GM23338 (cell line): ENCODE measurements around the gene NEURL1B.

Experiments
- CREB1 ChIP-seq: fragments of 250-450 bp; sonication (Bioruptor Pico); IDR thresholded peaks from 2 replicates; pipeline ENCODE4 v1.5.0; 2020; ENCODE audit warnings: low read depth, mild to moderate bottlenecking, moderate library complexity
- EZH2 ChIP-seq: fragments of 200-600 bp; sonication (generic); IDR thresholded peaks from one replicate; pipeline ENCODE4 v1.8.0; 2017; ENCODE audit warnings: antibody characterized with exemption, mild to moderate bottlenecking, low read depth; ENCODE audit not compliant: unreplicated experiment
- EZH2phosphoT487 ChIP-seq: fragments of 200-600 bp; sonication (generic); IDR thresholded peaks from one replicate; pipeline ENCODE4 v1.8.1; 2018; ENCODE audit warnings: antibody characterized with exemption; ENCODE audit not compliant: unreplicated experiment
- JUNB ChIP-seq: IDR thresholded peaks from one replicate; pipeline ENCODE4 v1.6.1; 2016; ENCODE audit warnings: antibody characterized with exemption; ENCODE audit not compliant: unreplicated experiment
- NANOG ChIP-seq: IDR thresholded peaks from 2 replicates; pipeline ENCODE4 v1.6.1; 2016; ENCODE audit warnings: antibody characterized with exemption, borderline replicate concordance
- POLR2AphosphoS5 ChIP-seq: IDR thresholded peaks from 2 replicates; pipeline ENCODE4 v1.6.1; 2016; ENCODE audit warnings: antibody characterized with exemption, low read depth
- STAT1 ChIP-seq: IDR thresholded peaks from one replicate; pipeline ENCODE4 v1.6.1; 2016; ENCODE audit warnings: antibody characterized with exemption; ENCODE audit not compliant: unreplicated experiment
- ZNF114 ChIP-seq: fragments of 250-450 bp; sonication (Bioruptor Pico); IDR thresholded peaks from 2 replicates; pipeline ENCODE4 v1.5.0; 2020; ENCODE audit warnings: mild to moderate bottlenecking, moderate library complexity
- ZNF331 ChIP-seq: fragments of 250-450 bp; sonication (Bioruptor Pico); IDR thresholded peaks from 2 replicates; pipeline ENCODE4 v1.5.0; 2020; ENCODE audit warnings: low read depth, mild to moderate bottlenecking, moderate library complexity
- TF ChIP-seq, protein P1 (sequence below), 2 experiments: fragments of 200-600 bp in 1 of 2; sonication (generic) in 1 of 2; conservative IDR thresholded peaks; 2 replicates each; pipeline versions ENCODE4 v1.5.1 to v1.6.1; 2016 to 2017; ENCODE audit warnings: antibody characterized with exemption in 2 of 2, low read depth in 2 of 2, mild to moderate bottlenecking in 2 of 2, moderate library complexity in 1 of 2
- TF ChIP-seq, protein P2 (sequence below): IDR thresholded peaks from one replicate; pipeline ENCODE4 v1.6.1; 2018; ENCODE audit warnings: antibody characterized with exemption; ENCODE audit not compliant: unreplicated experiment
- TF ChIP-seq, protein P3 (sequence below): IDR thresholded peaks from 2 replicates; pipeline ENCODE4 v1.6.1; 2016; ENCODE audit warnings: antibody characterized with exemption
- TF ChIP-seq, protein P4 (sequence below): fragments of 250-450 bp; sonication (Bioruptor Pico); IDR thresholded peaks from 2 replicates; pipeline ENCODE4 v1.5.0; 2020; ENCODE audit warnings: mild to moderate bottlenecking, moderate library complexity

DNA sequence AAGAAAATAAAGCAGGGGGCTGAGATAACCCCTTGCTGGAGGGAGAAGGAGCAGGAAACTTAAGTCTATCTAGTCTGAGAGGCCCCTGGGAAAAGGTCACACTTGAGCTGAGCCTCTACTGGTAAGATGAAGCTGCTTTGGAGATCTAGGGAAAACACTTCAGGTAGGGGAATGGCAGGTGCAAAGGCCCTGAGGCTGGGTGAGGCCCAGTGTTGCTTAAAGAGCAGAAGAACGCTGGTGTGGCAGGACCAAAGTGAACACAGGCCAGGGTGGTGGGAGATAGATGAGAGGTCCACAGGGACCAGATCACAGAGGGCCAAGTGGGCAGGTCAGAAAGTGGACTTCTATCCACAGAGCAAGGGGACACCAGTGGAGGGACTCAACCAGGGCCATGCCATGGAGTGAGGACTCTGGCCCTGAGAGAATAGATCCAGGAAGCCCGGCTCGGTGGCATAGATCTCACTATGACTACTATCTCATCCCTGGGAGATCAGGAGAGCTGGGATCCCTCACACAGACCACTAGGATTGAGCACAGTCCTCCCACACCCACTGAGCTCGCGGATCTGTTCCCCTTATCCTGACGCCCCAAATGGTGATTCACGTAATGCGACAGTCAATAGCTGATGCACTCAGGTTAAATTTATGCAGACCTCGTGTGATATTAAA lies 17.6 kb upstream of the NEURL1B start:
- TF ChIP-seq, protein P1, sequence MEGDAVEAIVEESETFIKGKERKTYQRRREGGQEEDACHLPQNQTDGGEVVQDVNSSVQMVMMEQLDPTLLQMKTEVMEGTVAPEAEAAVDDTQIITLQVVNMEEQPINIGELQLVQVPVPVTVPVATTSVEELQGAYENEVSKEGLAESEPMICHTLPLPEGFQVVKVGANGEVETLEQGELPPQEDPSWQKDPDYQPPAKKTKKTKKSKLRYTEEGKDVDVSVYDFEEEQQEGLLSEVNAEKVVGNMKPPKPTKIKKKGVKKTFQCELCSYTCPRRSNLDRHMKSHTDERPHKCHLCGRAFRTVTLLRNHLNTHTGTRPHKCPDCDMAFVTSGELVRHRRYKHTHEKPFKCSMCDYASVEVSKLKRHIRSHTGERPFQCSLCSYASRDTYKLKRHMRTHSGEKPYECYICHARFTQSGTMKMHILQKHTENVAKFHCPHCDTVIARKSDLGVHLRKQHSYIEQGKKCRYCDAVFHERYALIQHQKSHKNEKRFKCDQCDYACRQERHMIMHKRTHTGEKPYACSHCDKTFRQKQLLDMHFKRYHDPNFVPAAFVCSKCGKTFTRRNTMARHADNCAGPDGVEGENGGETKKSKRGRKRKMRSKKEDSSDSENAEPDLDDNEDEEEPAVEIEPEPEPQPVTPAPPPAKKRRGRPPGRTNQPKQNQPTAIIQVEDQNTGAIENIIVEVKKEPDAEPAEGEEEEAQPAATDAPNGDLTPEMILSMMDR (conservative IDR thresholded peaks at IDR 0.05; ENCODE audit: low read depth in 2 of 2) = no peak
- TF ChIP-seq EZH2 (no peak), EZH2phosphoT487 (no peak), POLR2AphosphoS5 (no peak), CREB1 (CRISPR knock-in tag) (no peak), JUNB (no peak), NANOG (no peak), STAT1 (no peak), ZNF114 (CRISPR knock-in tag) (no peak), ZNF331 (CRISPR knock-in tag) (no peak)
- TF ChIP-seq, protein P2, sequence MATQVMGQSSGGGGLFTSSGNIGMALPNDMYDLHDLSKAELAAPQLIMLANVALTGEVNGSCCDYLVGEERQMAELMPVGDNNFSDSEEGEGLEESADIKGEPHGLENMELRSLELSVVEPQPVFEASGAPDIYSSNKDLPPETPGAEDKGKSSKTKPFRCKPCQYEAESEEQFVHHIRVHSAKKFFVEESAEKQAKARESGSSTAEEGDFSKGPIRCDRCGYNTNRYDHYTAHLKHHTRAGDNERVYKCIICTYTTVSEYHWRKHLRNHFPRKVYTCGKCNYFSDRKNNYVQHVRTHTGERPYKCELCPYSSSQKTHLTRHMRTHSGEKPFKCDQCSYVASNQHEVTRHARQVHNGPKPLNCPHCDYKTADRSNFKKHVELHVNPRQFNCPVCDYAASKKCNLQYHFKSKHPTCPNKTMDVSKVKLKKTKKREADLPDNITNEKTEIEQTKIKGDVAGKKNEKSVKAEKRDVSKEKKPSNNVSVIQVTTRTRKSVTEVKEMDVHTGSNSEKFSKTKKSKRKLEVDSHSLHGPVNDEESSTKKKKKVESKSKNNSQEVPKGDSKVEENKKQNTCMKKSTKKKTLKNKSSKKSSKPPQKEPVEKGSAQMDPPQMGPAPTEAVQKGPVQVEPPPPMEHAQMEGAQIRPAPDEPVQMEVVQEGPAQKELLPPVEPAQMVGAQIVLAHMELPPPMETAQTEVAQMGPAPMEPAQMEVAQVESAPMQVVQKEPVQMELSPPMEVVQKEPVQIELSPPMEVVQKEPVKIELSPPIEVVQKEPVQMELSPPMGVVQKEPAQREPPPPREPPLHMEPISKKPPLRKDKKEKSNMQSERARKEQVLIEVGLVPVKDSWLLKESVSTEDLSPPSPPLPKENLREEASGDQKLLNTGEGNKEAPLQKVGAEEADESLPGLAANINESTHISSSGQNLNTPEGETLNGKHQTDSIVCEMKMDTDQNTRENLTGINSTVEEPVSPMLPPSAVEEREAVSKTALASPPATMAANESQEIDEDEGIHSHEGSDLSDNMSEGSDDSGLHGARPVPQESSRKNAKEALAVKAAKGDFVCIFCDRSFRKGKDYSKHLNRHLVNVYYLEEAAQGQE = no peak
- TF ChIP-seq, protein P3, sequence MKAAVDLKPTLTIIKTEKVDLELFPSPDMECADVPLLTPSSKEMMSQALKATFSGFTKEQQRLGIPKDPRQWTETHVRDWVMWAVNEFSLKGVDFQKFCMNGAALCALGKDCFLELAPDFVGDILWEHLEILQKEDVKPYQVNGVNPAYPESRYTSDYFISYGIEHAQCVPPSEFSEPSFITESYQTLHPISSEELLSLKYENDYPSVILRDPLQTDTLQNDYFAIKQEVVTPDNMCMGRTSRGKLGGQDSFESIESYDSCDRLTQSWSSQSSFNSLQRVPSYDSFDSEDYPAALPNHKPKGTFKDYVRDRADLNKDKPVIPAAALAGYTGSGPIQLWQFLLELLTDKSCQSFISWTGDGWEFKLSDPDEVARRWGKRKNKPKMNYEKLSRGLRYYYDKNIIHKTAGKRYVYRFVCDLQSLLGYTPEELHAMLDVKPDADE = no peak
- TF ChIP-seq, protein P4, sequence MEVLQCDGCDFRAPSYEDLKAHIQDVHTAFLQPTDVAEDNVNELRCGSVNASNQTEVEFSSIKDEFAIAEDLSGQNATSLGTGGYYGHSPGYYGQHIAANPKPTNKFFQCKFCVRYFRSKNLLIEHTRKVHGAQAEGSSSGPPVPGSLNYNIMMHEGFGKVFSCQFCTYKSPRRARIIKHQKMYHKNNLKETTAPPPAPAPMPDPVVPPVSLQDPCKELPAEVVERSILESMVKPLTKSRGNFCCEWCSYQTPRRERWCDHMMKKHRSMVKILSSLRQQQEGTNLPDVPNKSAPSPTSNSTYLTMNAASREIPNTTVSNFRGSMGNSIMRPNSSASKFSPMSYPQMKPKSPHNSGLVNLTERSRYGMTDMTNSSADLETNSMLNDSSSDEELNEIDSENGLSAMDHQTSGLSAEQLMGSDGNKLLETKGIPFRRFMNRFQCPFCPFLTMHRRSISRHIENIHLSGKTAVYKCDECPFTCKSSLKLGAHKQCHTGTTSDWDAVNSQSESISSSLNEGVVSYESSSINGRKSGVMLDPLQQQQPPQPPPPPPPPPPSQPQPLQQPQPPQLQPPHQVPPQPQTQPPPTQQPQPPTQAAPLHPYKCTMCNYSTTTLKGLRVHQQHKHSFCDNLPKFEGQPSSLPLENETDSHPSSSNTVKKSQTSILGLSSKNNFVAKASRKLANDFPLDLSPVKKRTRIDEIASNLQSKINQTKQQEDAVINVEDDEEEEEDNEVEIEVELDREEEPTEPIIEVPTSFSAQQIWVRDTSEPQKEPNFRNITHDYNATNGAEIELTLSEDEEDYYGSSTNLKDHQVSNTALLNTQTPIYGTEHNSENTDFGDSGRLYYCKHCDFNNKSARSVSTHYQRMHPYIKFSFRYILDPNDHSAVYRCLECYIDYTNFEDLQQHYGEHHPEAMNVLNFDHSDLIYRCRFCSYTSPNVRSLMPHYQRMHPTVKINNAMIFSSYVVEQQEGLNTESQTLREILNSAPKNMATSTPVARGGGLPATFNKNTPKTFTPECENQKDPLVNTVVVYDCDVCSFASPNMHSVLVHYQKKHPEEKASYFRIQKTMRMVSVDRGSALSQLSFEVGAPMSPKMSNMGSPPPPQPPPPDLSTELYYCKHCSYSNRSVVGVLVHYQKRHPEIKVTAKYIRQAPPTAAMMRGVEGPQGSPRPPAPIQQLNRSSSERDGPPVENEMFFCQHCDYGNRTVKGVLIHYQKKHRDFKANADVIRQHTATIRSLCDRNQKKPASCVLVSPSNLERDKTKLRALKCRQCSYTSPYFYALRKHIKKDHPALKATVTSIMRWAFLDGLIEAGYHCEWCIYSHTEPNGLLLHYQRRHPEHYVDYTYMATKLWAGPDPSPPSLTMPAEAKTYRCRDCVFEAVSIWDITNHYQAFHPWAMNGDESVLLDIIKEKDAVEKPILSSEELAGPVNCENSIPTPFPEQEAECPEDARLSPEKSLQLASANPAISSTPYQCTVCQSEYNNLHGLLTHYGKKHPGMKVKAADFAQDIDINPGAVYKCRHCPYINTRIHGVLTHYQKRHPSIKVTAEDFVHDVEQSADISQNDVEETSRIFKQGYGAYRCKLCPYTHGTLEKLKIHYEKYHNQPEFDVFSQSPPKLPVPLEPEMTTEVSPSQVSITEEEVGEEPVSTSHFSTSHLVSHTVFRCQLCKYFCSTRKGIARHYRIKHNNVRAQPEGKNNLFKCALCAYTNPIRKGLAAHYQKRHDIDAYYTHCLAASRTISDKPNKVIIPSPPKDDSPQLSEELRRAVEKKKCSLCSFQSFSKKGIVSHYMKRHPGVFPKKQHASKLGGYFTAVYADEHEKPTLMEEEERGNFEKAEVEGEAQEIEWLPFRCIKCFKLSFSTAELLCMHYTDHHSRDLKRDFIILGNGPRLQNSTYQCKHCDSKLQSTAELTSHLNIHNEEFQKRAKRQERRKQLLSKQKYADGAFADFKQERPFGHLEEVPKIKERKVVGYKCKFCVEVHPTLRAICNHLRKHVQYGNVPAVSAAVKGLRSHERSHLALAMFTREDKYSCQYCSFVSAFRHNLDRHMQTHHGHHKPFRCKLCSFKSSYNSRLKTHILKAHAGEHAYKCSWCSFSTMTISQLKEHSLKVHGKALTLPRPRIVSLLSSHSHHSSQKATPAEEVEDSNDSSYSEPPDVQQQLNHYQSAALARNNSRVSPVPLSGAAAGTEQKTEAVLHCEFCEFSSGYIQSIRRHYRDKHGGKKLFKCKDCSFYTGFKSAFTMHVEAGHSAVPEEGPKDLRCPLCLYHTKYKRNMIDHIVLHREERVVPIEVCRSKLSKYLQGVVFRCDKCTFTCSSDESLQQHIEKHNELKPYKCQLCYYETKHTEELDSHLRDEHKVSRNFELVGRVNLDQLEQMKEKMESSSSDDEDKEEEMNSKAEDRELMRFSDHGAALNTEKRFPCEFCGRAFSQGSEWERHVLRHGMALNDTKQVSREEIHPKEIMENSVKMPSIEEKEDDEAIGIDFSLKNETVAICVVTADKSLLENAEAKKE (CRISPR knock-in tag) = no peak
